ENCODE data around the gene HMCN1.
A peak's percentile ranks its signal among the peaks of the same experiment; 100 is the strongest.
"Not testable (repeated sequence)": the region's sequence is repeated elsewhere in the genome, so short reads cannot be mapped to it uniquely, and the experiment has no call there.

HMCN1 gene

GRCh38 chr1:186164773-186165172 is 430.6 kb downstream of the HMCN1 start:
- in situ Hi-C loops (cut with HindIII; ENCODE audit: low pct_unique_long_range_greater_than_20kb, low sequenced_read_pairs), result no loop called here
- TF ChIP-seq JUND (IDR thresholded peaks at IDR 0.05; ENCODE audit: low read depth), result no peak
- no peak for DNase-seq (ENCODE audit: low read depth in 1 of 2, low spot score in 1 of 2)

- DNase-seq (ENCODE audit: low read depth in 1 of 2, low spot score in 1 of 2), result no peak
- no peak for TF ChIP-seq JUND (IDR thresholded peaks at IDR 0.05; ENCODE audit: low read depth)
- in situ Hi-C loops (cut with HindIII; ENCODE audit: low pct_unique_long_range_greater_than_20kb, low sequenced_read_pairs), result no loop called here
These were observed 431.1 kb downstream of the HMCN1 start for GRCh38 chr1:186165303-186165702.

GRCh38 chr1:186167096-186167668 is 433.0 kb downstream of the HMCN1 start:
- in situ Hi-C loops (cut with HindIII; ENCODE audit: low pct_unique_long_range_greater_than_20kb, low sequenced_read_pairs), result no loop called here

GRCh38 chr1:186175588-186175987 is 441.4 kb downstream of the HMCN1 start:
- TF ChIP-seq JUND (IDR thresholded peaks at IDR 0.05; ENCODE audit: low read depth), result no peak
- DNase-seq (ENCODE audit: low read depth in 1 of 2, low spot score in 1 of 2), result no peak
- in situ Hi-C loops (cut with HindIII; ENCODE audit: low pct_unique_long_range_greater_than_20kb, low sequenced_read_pairs), result no loop called here

More at GRCh38 chr1:186167096-186167668, 433.0 kb downstream of the HMCN1 start:
- no peak for DNase-seq (ENCODE audit: low read depth in 1 of 2, low spot score in 1 of 2)
- no peak for TF ChIP-seq JUND (IDR thresholded peaks at IDR 0.05; ENCODE audit: low read depth)

GRCh38 chr1:186178426-186179043 is 444.3 kb downstream of the HMCN1 start:
- no peak for TF ChIP-seq JUND (IDR thresholded peaks at IDR 0.05; ENCODE audit: low read depth)
- peak in 1 of 2 experiments; percentile 49 for DNase-seq (ENCODE audit: low read depth in 1 of 2, low spot score in 1 of 2)
- in situ Hi-C loops (cut with HindIII; ENCODE audit: low pct_unique_long_range_greater_than_20kb, low sequenced_read_pairs), result no loop called here

- in situ Hi-C loops (cut with HindIII; ENCODE audit: low pct_unique_long_range_greater_than_20kb, low sequenced_read_pairs), result no loop called here
- no peak for DNase-seq (ENCODE audit: low read depth in 1 of 2, low spot score in 1 of 2)
- no peak for TF ChIP-seq JUND (IDR thresholded peaks at IDR 0.05; ENCODE audit: low read depth)
These were observed 445.0 kb downstream of the HMCN1 start for GRCh38 chr1:186179231-186179630.

GRCh38 chr1:186183219-186183618 is 449.0 kb downstream of the HMCN1 start:
- DNase-seq (ENCODE audit: low read depth in 1 of 2, low spot score in 1 of 2), result no peak
- TF ChIP-seq JUND (IDR thresholded peaks at IDR 0.05; ENCODE audit: low read depth), result no peak
- in situ Hi-C loops (cut with HindIII; ENCODE audit: low pct_unique_long_range_greater_than_20kb, low sequenced_read_pairs), result no loop called here

GRCh38 chr1:186183970-186184628 is 449.9 kb downstream of the HMCN1 start:
- in situ Hi-C loops (cut with HindIII; ENCODE audit: low pct_unique_long_range_greater_than_20kb, low sequenced_read_pairs), result no loop called here

GRCh38 chr1:186186251-186186650 is 452.1 kb downstream of the HMCN1 start:
- DNase-seq (ENCODE audit: low read depth in 1 of 2, low spot score in 1 of 2); in situ Hi-C loops (cut with HindIII; ENCODE audit: low pct_unique_long_range_greater_than_20kb, low sequenced_read_pairs): not testable (repeated sequence)

More at GRCh38 chr1:186183970-186184628, 449.9 kb downstream of the HMCN1 start:
- DNase-seq (ENCODE audit: low read depth in 1 of 2, low spot score in 1 of 2), result no peak
- no peak for TF ChIP-seq JUND (IDR thresholded peaks at IDR 0.05; ENCODE audit: low read depth)

- DNase-seq (ENCODE audit: low read depth in 1 of 2, low spot score in 1 of 2), result peak in 1 of 2 experiments; percentile 35
- in situ Hi-C loops (cut with HindIII; ENCODE audit: low pct_unique_long_range_greater_than_20kb, low sequenced_read_pairs), result no loop called here
- TF ChIP-seq JUND (IDR thresholded peaks at IDR 0.05; ENCODE audit: low read depth), result no peak
These were observed 453.4 kb downstream of the HMCN1 start for GRCh38 chr1:186187601-186188000.

GRCh38 chr1:186188004-186188539 is 453.9 kb downstream of the HMCN1 start:
- in situ Hi-C loops (cut with HindIII; ENCODE audit: low pct_unique_long_range_greater_than_20kb, low sequenced_read_pairs), result no loop called here
- TF ChIP-seq JUND (IDR thresholded peaks at IDR 0.05; ENCODE audit: low read depth), result no peak
- peak in 1 of 2 experiments; percentile 42 for DNase-seq (ENCODE audit: low read depth in 1 of 2, low spot score in 1 of 2)

- no peak for DNase-seq (ENCODE audit: low read depth in 1 of 2, low spot score in 1 of 2)
- no peak for TF ChIP-seq JUND (IDR thresholded peaks at IDR 0.05; ENCODE audit: low read depth)
- in situ Hi-C loops (cut with HindIII; ENCODE audit: low pct_unique_long_range_greater_than_20kb, low sequenced_read_pairs), result no loop called here
These were observed 454.5 kb downstream of the HMCN1 start for GRCh38 chr1:186188736-186189135.

- in situ Hi-C loops (cut with HindIII; ENCODE audit: low pct_unique_long_range_greater_than_20kb, low sequenced_read_pairs), result no loop called here
- TF ChIP-seq JUND (IDR thresholded peaks at IDR 0.05; ENCODE audit: low read depth), result no peak
- DNase-seq (ENCODE audit: low read depth in 1 of 2, low spot score in 1 of 2), result no peak
These were observed 455.0 kb downstream of the HMCN1 start for GRCh38 chr1:186189156-186189555.

All from T47D (cell line).